ENCODE data around the gene ANAPC2. TPM values are rescaled to one million over a fixed set of nuclear protein-coding genes. Genes with fewer than 3 reads are reported as not detected.

ANAPC2 gene
- total RNA-seq, 1 experiment from 2014 or later = 46.0 TPM

DNA sequence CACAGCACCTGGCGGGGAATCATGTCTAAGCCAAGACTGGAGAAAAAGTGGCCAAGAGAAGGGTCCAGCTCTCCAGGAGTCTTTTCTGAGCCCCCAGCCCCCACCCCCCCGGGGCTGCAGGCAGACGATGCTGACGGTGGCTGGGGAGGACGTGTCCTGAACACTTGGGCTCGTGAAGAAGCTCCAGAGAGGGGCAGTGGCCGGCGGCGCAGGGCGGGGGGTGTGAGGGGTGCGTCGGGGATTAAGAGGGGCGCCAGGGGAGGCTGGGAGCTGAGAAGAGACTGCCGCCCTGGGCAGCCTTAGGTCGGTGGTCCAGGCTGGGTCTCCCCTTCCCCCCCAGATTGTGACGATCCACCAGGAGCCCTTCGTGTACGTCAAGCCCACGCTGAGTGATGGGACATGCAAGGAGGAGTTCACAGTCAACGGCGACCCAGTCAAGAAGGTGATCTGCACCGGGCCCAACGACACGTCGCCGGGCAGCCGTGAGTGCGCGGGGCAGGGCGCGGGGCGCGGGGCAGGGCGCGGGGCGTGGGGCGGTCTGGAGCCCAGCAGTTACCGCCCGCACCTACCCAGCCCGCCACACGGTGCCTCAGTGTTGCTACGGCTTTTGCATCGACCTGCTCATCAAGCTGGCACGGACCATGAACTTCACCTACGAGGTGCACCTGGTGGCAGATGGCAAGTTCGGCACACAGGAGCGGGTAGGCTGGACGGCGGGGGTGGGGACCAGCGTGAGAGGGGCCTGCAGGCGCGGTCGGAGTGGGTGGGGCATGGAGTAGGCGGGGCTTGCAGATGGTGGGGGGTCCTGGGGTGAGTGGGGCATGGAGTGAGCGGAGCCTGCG, 27.4 kb downstream of the ANAPC2 start:
- H3K9me3 ChIP-seq (ENCODE audit: control insufficient read depth, insufficient read depth, low read depth, low read length) = no peaks in the 10 kb centered on the region
- POLR2A ChIA-PET = no interaction called here

DNA sequence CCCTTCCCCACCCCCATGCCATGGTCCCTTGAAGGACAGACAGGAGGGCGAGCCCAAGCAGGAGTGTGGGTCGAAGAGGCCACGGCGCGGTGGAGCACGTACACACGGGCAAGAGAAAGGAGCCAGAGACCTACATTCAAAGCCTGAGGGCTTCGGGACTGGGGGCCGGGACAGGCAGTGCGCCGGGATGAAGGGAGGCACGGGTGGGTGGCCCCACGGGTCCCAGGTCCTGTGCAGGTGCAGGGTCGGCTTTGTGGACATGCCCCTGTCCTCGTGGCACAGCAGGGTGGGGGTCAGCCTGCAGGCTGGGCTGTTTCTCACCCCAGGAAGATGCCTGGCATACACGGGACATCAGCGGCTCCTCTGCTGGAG, 28.3 kb downstream of the ANAPC2 start:
- H3K9me3 ChIP-seq (ENCODE audit: control insufficient read depth, insufficient read depth, low read depth, low read length) = no peaks in the 10 kb centered on the region
- in situ Hi-C loops (cut with HindIII; ENCODE audit: low pct_unique_long_range_greater_than_20kb, low sequenced_read_pairs) = no loop called here
- H3K4me3 ChIP-seq (ENCODE audit: low read depth in 2 of 2, low read length in 2 of 2) = no peak overlapping the region
- H3K36me3 ChIP-seq (ENCODE audit: control insufficient read depth, insufficient read depth, low read length) = no peaks in the 10 kb centered on the region
- no TSS peak for BruUV-seq (replicated peaks)
- H3K27ac ChIP-seq (ENCODE audit: low read length) = no peak overlapping the region
- ChIA-PET CTCF (no interaction called here), POLR2A (no interaction called here)
- intact Hi-C loops (cut with micrococcal nuclease; ENCODE audit: unreplicated experiment) = no loop called here
- no peak for ATAC-seq
- DNase-seq (ENCODE audit: low read depth, low spot score) = no peak
- TF ChIP-seq, protein P1, sequence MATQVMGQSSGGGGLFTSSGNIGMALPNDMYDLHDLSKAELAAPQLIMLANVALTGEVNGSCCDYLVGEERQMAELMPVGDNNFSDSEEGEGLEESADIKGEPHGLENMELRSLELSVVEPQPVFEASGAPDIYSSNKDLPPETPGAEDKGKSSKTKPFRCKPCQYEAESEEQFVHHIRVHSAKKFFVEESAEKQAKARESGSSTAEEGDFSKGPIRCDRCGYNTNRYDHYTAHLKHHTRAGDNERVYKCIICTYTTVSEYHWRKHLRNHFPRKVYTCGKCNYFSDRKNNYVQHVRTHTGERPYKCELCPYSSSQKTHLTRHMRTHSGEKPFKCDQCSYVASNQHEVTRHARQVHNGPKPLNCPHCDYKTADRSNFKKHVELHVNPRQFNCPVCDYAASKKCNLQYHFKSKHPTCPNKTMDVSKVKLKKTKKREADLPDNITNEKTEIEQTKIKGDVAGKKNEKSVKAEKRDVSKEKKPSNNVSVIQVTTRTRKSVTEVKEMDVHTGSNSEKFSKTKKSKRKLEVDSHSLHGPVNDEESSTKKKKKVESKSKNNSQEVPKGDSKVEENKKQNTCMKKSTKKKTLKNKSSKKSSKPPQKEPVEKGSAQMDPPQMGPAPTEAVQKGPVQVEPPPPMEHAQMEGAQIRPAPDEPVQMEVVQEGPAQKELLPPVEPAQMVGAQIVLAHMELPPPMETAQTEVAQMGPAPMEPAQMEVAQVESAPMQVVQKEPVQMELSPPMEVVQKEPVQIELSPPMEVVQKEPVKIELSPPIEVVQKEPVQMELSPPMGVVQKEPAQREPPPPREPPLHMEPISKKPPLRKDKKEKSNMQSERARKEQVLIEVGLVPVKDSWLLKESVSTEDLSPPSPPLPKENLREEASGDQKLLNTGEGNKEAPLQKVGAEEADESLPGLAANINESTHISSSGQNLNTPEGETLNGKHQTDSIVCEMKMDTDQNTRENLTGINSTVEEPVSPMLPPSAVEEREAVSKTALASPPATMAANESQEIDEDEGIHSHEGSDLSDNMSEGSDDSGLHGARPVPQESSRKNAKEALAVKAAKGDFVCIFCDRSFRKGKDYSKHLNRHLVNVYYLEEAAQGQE (IDR thresholded peaks at IDR 0.05; ENCODE audit: insufficient read depth in 1 of 2, low read depth in 2 of 2, low read length in 1 of 2) = no peak
- TF ChIP-seq, protein P2, sequence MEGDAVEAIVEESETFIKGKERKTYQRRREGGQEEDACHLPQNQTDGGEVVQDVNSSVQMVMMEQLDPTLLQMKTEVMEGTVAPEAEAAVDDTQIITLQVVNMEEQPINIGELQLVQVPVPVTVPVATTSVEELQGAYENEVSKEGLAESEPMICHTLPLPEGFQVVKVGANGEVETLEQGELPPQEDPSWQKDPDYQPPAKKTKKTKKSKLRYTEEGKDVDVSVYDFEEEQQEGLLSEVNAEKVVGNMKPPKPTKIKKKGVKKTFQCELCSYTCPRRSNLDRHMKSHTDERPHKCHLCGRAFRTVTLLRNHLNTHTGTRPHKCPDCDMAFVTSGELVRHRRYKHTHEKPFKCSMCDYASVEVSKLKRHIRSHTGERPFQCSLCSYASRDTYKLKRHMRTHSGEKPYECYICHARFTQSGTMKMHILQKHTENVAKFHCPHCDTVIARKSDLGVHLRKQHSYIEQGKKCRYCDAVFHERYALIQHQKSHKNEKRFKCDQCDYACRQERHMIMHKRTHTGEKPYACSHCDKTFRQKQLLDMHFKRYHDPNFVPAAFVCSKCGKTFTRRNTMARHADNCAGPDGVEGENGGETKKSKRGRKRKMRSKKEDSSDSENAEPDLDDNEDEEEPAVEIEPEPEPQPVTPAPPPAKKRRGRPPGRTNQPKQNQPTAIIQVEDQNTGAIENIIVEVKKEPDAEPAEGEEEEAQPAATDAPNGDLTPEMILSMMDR (IDR thresholded peaks at IDR 0.05) = no peak
- TF ChIP-seq POLR2AphosphoS5 (IDR thresholded peaks at IDR 0.05; ENCODE audit: low read depth, low read length) (no peak), SIN3A (IDR thresholded peaks at IDR 0.05; ENCODE audit: borderline replicate concordance, insufficient read depth, low read depth, low read length) (no peak), TCF7L2 (IDR thresholded peaks at IDR 0.05; ENCODE audit: low read depth, low read length) (no peak)
- peaks cover 4% of the 10 kb centered on the region; the same call in 1 of the 2 replicates for H3K4me1 ChIP-seq (ENCODE audit: control insufficient read depth, insufficient read depth, low read length)
- H3K27me3 ChIP-seq (ENCODE audit: control insufficient read depth, insufficient read depth, low read length) = no peaks in the 10 kb centered on the region

More for the DNA sequence above, 27.4 kb downstream of the ANAPC2 start:
- intact Hi-C loops (cut with micrococcal nuclease; ENCODE audit: unreplicated experiment) (no loop called here), in situ Hi-C loops (cut with HindIII; ENCODE audit: low pct_unique_long_range_greater_than_20kb, low sequenced_read_pairs) (no loop called here)
- ATAC-seq (peak; percentile 1; the same call in 1 of the 2 replicates), DNase-seq (ENCODE audit: low read depth, low spot score) (no peak)
- TF ChIP-seq, protein P1 (IDR thresholded peaks at IDR 0.05; ENCODE audit: insufficient read depth in 1 of 2, low read depth in 2 of 2, low read length in 1 of 2) = no peak
- no peak for TF ChIP-seq POLR2AphosphoS5 (IDR thresholded peaks at IDR 0.05; ENCODE audit: low read depth, low read length)
- TF ChIP-seq, protein P2 (IDR thresholded peaks at IDR 0.05) = no peak
- TF ChIP-seq SIN3A (IDR thresholded peaks at IDR 0.05; ENCODE audit: borderline replicate concordance, insufficient read depth, low read depth, low read length) = no peak
- TF ChIP-seq TCF7L2 (IDR thresholded peaks at IDR 0.05; ENCODE audit: low read depth, low read length) = no peak
- CTCF ChIA-PET = no interaction called here
- H3K27ac ChIP-seq (ENCODE audit: low read length) = no peak overlapping the region
- no peak overlapping the region for H3K4me3 ChIP-seq (ENCODE audit: low read depth in 2 of 2, low read length in 2 of 2)
- no peaks in the 10 kb centered on the region for H3K27me3 ChIP-seq (ENCODE audit: control insufficient read depth, insufficient read depth, low read length)
- H3K4me1 ChIP-seq (ENCODE audit: control insufficient read depth, insufficient read depth, low read length) = peaks cover 4% of the 10 kb centered on the region; the same call in 1 of the 2 replicates
- BruUV-seq (replicated peaks) = no TSS peak
- H3K36me3 ChIP-seq (ENCODE audit: control insufficient read depth, insufficient read depth, low read length) = no peaks in the 10 kb centered on the region

Measured in Panc1 (cell line).